ENCODE data around the gene EXOC6B. TPM values are rescaled to one million over a fixed set of nuclear protein-coding genes. Genes with fewer than 3 reads are reported as not detected.

The EXOC6B gene
- total RNA-seq, 1 donor from 2014 or later: 104 TPM

- no peaks in the 10 kb centered on the region for H3K27me3 Mint-ChIP-seq (ENCODE audit: low read depth)
- peaks cover 8% of the 10 kb centered on the region for H3K4me1 Mint-ChIP-seq
- peaks cover 21% of the 10 kb centered on the region for H3K36me3 Mint-ChIP-seq
- DNase-seq (ENCODE audit: low spot score in 2 of 2, unreplicated experiment in 2 of 2): no peak
- no peak overlapping the region for H3K27ac Mint-ChIP-seq
- H3K9me3 Mint-ChIP-seq: peaks cover 14% of the 10 kb centered on the region
- no peak for TF ChIP-seq CTCF (IDR thresholded peaks at IDR 0.05; ENCODE audit: unreplicated experiment)
- H3K4me3 Mint-ChIP-seq: no peak overlapping the region
Observed at GRCh38 chr2:72636210-72636609, 189.6 kb downstream of the EXOC6B start.

GRCh38 chr2:72630767-72631166 is 195.1 kb downstream of the EXOC6B start:
- peaks cover 4% of the 10 kb centered on the region for H3K36me3 Mint-ChIP-seq
- DNase-seq (ENCODE audit: low spot score in 2 of 2, unreplicated experiment in 2 of 2): no peak
- no peak for TF ChIP-seq CTCF (IDR thresholded peaks at IDR 0.05; ENCODE audit: unreplicated experiment)

GRCh38 chr2:72629062-72629461 is 196.8 kb downstream of the EXOC6B start:
- H3K27me3 Mint-ChIP-seq (ENCODE audit: low read depth): no peaks in the 10 kb centered on the region
- no peak overlapping the region for H3K4me3 Mint-ChIP-seq
- H3K27ac Mint-ChIP-seq: no peak overlapping the region
- peaks cover 2% of the 10 kb centered on the region for H3K36me3 Mint-ChIP-seq
- TF ChIP-seq CTCF (IDR thresholded peaks at IDR 0.05; ENCODE audit: unreplicated experiment): no peak
- H3K9me3 Mint-ChIP-seq: no peaks in the 10 kb centered on the region
- H3K4me1 Mint-ChIP-seq: peaks cover 11% of the 10 kb centered on the region
- no peak for DNase-seq (ENCODE audit: low spot score in 2 of 2, unreplicated experiment in 2 of 2)

More at GRCh38 chr2:72630767-72631166, 195.1 kb downstream of the EXOC6B start:
- no peaks in the 10 kb centered on the region for H3K27me3 Mint-ChIP-seq (ENCODE audit: low read depth)
- H3K4me3 Mint-ChIP-seq: no peak overlapping the region
- peaks cover 11% of the 10 kb centered on the region for H3K4me1 Mint-ChIP-seq
- H3K9me3 Mint-ChIP-seq: no peaks in the 10 kb centered on the region
- H3K27ac Mint-ChIP-seq: no peak overlapping the region

GRCh38 chr2:72627083-72627482 is 198.8 kb downstream of the EXOC6B start:
- no peak for TF ChIP-seq CTCF (IDR thresholded peaks at IDR 0.05; ENCODE audit: unreplicated experiment)
- no peak overlapping the region for H3K4me3 Mint-ChIP-seq
- no peaks in the 10 kb centered on the region for H3K27me3 Mint-ChIP-seq (ENCODE audit: low read depth)
- peak overlapping the region; percentile 26 for H3K27ac Mint-ChIP-seq
- no peaks in the 10 kb centered on the region for H3K36me3 Mint-ChIP-seq
- DNase-seq (ENCODE audit: low spot score in 2 of 2, unreplicated experiment in 2 of 2): no peak
- H3K4me1 Mint-ChIP-seq: peaks cover 13% of the 10 kb centered on the region
- no peaks in the 10 kb centered on the region for H3K9me3 Mint-ChIP-seq

GRCh38 chr2:72625366-72625765 is 200.5 kb downstream of the EXOC6B start:
- no peak for TF ChIP-seq CTCF (IDR thresholded peaks at IDR 0.05; ENCODE audit: unreplicated experiment)
- Mint-ChIP-seq H3K27ac (no peak overlapping the region), H3K27me3 (ENCODE audit: low read depth) (no peaks in the 10 kb centered on the region), H3K4me3 (no peak overlapping the region), H3K4me1 (peaks cover 13% of the 10 kb centered on the region), H3K36me3 (peaks cover 5% of the 10 kb centered on the region), H3K9me3 (peaks cover 6% of the 10 kb centered on the region)
- no peak for DNase-seq (ENCODE audit: low spot score in 2 of 2, unreplicated experiment in 2 of 2)

GRCh38 chr2:72623481-72623880 is 202.4 kb downstream of the EXOC6B start:
- no peaks in the 10 kb centered on the region for H3K27me3 Mint-ChIP-seq (ENCODE audit: low read depth)
- DNase-seq (ENCODE audit: low spot score in 2 of 2, unreplicated experiment in 2 of 2): no peak
- H3K4me1 Mint-ChIP-seq: peaks cover 13% of the 10 kb centered on the region
- H3K4me3 Mint-ChIP-seq: no peak overlapping the region
- peaks cover 14% of the 10 kb centered on the region for H3K36me3 Mint-ChIP-seq
- peaks cover 12% of the 10 kb centered on the region for H3K9me3 Mint-ChIP-seq
- H3K27ac Mint-ChIP-seq: peak overlapping the region; percentile 4
- TF ChIP-seq CTCF (IDR thresholded peaks at IDR 0.05; ENCODE audit: unreplicated experiment): no peak
